ENCODE measurements around the gene USP35. TPM values are rescaled to one million over a fixed set of nuclear protein-coding genes. Genes with fewer than 3 reads are reported as not detected.

The USP35 gene
- total and polyA plus RNA-seq, 7 donors, result 1.3 to 7.1 (median 3.3) TPM

DNA sequence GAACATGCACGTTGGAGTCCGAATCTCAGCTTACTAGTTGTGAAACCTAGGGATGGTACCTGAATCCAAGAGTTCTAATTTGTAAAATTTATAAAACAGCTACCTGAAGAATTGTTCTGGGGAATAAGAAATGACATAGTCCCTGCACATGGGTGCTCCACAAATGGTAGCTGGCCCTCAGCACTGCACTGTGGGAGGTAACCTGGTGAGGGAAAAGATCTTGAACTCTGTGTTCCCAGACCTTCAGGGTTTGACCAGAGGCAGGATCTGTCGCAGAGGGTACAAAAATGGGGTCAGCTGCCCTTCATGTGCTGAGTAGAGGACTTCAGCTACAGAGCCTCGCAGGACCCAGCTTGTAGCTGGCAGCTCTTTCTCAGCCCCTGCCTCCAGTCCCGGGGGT is 73.5 kb downstream of the USP35 start:
- intact Hi-C loops (cut with DNase I), result no loop called here
- ATAC-seq (no peak), DNase-seq (no peak)
- TF ChIP-seq, protein P1, sequence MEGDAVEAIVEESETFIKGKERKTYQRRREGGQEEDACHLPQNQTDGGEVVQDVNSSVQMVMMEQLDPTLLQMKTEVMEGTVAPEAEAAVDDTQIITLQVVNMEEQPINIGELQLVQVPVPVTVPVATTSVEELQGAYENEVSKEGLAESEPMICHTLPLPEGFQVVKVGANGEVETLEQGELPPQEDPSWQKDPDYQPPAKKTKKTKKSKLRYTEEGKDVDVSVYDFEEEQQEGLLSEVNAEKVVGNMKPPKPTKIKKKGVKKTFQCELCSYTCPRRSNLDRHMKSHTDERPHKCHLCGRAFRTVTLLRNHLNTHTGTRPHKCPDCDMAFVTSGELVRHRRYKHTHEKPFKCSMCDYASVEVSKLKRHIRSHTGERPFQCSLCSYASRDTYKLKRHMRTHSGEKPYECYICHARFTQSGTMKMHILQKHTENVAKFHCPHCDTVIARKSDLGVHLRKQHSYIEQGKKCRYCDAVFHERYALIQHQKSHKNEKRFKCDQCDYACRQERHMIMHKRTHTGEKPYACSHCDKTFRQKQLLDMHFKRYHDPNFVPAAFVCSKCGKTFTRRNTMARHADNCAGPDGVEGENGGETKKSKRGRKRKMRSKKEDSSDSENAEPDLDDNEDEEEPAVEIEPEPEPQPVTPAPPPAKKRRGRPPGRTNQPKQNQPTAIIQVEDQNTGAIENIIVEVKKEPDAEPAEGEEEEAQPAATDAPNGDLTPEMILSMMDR (IDR thresholded peaks at IDR 0.05), result no peak
- Histone ChIP-seq H3K4me1 (peaks cover 7% of the 10 kb centered on the region), H3K9me3 (no peaks in the 10 kb centered on the region), H3K36me3 (ENCODE audit: insufficient read depth in 1 of 2, low read depth in 1 of 2) (no peaks in the 10 kb centered on the region), H3K4me3 (no peak overlapping the region), H3K27me3 (ENCODE audit: insufficient read depth in 3 of 3, low read length in 2 of 3) (no peaks in the 10 kb centered on the region), H3K27ac (no peak overlapping the region)
- WGBS, 3 donors, result 78 to 86% (median 85%) methylated on average over 5 of the region's 5 CpGs

DNA sequence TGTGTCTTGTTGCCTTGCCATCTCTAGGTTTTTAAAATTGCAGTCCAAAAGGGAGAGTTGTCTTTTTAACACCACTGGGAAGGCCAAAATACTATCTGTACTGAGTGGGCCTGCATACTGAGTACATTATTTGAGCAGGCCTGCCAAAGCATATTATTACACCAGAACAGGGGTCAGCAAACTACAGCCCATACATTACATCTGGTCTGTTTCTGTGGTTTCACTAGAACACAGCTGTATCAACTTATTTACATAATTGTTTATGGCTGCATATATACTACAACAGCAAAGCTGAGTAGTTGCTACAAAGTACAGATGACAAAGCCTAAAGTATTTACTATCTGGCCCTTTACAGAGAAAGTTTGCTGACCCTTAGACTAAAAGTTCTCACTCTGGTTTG is 74.0 kb downstream of the USP35 start:
- ATAC-seq (no peak), DNase-seq (no peak)
- no peaks in the 10 kb centered on the region for H3K36me3 ChIP-seq (ENCODE audit: insufficient read depth in 1 of 2, low read depth in 1 of 2)
- no peaks in the 10 kb centered on the region for H3K9me3 ChIP-seq
- TF ChIP-seq, protein P1 (IDR thresholded peaks at IDR 0.05), result no peak
- intact Hi-C loops (cut with DNase I), result no loop called here
- peaks cover 7% of the 10 kb centered on the region for H3K4me1 ChIP-seq
- H3K27me3 ChIP-seq (ENCODE audit: insufficient read depth in 3 of 3, low read length in 2 of 3), result no peaks in the 10 kb centered on the region
- H3K27ac ChIP-seq, result no peak overlapping the region
- H3K4me3 ChIP-seq, result no peak overlapping the region

Other genes with a start within 250 kb of the USP35 start
- gene INTS4, start 194.3 kb upstream of the USP35 start, total RNA-seq, result 10 to 100 TPM; 12.1 to 18.6 (median 14.6) TPM
- 10 to 100 TPM; 10.1 to 15.1 (median 12.6) TPM for gene INTS4, start 194.3 kb upstream of the USP35 start, polyA plus RNA-seq
- under 1 TPM in 2 of 4 donors, not detected in 2; 0.18 to 0.32 TPM for gene KCTD14, start 165.6 kb upstream of the USP35 start, total RNA-seq
- gene KCTD14, start 165.6 kb upstream of the USP35 start, polyA plus RNA-seq, result under 1 TPM; 0.12 to 0.27 (median 0.18) TPM
- 1 to 10 TPM in 2 of 4 donors, under 1 TPM in 2; 0.24 to 5.6 (median 1.6) TPM for gene THRSP, start 125.1 kb upstream of the USP35 start, total RNA-seq
- gene THRSP, start 125.1 kb upstream of the USP35 start, polyA plus RNA-seq, result 1 to 10 TPM in 2 of 3 donors, under 1 TPM in 1; 0.61 to 7.2 (median 2.2) TPM
- 100 to 1,000 TPM; 223 to 309 (median 252) TPM for gene NDUFC2, start 109.1 kb upstream of the USP35 start, total RNA-seq
- 100 to 1,000 TPM; 224 to 350 (median 264) TPM for gene NDUFC2, start 109.1 kb upstream of the USP35 start, polyA plus RNA-seq
- 10 to 100 TPM in 2 of 4 donors, 1 to 10 TPM in 2; 9.1 to 15.7 (median 12.2) TPM for gene ALG8, start 49.3 kb upstream of the USP35 start, total RNA-seq
- gene ALG8, start 49.3 kb upstream of the USP35 start, polyA plus RNA-seq, result 10 to 100 TPM; 10.3 to 14.9 (median 11.4) TPM
- 1 to 10 TPM; 4.7 to 7.0 (median 5.8) TPM for gene KCTD21, start 293 bp upstream of the USP35 start, total RNA-seq
- gene KCTD21, start 293 bp upstream of the USP35 start, polyA plus RNA-seq, result 10 to 100 TPM in 1 of 3 donors, 1 to 10 TPM in 2; 4.8 to 10.3 (median 5.0) TPM
- 1 to 10 TPM; 4.7 to 6.3 (median 6.0) TPM for gene GAB2, start 228.9 kb downstream of the USP35 start, total RNA-seq
- gene GAB2, start 228.9 kb downstream of the USP35 start, polyA plus RNA-seq, result 1 to 10 TPM; 2.7 to 3.7 (median 2.9) TPM